Activated naive CD4-positive, alpha-beta T cell treated with anti-CD3 and anti-CD28 coated beads, Interleukin-2, amount 50 U/mL, for 16 hours (primary cell): ENCODE measurements around the gene HNRNPC.
A peak's percentile ranks its signal among the peaks of the same experiment; 100 is the strongest.
"Not testable (repeated sequence)": the region's sequence is repeated elsewhere in the genome, so short reads cannot be mapped to it uniquely, and the experiment has no call there.

Experiments
- DNase-seq: peaks from one replicate; pipeline ENCODE4 v3.0.0-alpha.2; 2020

Gene HNRNPC

DNA sequence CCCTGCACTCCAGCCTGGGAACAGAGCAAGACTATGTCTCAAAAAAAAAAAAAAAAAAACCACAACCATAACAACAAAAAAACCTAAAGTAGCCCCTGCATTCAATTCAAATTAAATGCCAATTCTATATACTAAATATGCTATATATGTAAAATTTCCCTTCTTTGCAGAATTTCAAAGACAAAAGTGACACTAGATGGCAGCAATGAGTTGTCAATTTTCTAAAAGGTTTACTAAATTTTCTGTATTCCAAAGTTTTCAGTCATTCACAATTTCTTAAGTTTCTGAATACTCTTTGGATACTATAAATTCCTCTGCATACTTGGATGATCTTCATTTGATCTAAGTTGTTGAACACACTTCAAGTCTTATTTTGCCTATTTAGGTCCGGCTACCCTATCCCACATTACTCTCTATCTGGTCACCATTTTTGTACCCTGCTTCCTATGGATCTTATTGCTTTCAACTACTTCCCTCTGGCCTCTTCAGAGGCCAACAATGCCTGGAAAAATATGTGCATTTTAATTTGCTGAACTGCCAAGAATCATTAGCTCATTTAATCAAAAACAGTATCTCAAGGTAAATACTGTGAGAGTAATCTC is 27.9 kb downstream of the HNRNPC start:
- no peak for DNase-seq

DNA sequence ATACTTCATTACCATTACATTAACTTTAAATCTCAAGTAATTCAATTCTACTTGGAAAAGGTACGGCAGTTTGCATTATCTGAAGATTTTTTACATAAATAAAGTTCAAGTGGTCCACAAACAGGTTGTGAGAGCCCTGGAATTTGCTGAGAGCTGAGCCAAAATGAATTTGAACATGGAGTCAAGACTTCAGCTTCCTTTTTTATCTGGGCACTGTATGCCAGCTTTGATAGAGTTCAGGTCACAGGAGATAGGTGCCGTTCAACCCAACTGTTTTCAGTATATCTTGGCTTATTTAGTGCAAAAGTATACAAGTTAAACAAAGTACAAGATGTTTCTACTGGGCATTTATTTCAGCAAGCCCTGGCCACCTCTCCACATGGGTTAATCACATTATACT is 28.8 kb downstream of the HNRNPC start:
- no peak for DNase-seq

DNA sequence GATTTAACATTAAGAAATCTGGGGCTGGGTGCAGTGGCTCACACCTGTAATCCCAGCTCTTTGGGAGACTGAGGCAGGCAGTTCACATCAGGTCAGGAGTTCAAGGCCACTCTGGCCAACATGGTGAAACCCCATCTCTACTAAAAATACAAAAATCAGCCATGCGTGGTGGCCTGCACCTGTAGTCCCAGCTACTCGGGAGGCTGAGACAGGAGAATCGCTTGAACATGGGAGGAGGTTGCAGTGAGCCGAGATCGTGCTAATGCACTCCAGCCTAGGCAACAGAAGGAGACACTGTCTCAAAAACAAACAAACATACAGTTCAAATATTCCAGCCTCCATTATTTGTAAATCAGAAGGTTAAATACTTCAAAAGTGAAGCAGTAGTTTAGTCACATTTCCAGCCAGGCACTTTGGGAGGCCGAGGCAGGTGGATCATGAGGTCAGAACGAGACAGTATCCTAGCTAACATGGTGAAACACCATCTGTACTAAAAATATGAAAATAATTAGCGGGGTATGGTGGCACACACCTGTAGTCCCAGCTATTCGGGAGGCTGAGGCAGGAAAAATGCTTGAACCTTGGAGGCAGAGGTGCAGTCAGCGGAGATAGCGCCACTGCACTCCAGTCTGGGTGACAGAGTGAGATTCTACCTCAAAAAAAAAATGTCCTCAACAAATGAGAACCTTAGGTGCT is 30.3 kb downstream of the HNRNPC start:
- no peak for DNase-seq

DNA sequence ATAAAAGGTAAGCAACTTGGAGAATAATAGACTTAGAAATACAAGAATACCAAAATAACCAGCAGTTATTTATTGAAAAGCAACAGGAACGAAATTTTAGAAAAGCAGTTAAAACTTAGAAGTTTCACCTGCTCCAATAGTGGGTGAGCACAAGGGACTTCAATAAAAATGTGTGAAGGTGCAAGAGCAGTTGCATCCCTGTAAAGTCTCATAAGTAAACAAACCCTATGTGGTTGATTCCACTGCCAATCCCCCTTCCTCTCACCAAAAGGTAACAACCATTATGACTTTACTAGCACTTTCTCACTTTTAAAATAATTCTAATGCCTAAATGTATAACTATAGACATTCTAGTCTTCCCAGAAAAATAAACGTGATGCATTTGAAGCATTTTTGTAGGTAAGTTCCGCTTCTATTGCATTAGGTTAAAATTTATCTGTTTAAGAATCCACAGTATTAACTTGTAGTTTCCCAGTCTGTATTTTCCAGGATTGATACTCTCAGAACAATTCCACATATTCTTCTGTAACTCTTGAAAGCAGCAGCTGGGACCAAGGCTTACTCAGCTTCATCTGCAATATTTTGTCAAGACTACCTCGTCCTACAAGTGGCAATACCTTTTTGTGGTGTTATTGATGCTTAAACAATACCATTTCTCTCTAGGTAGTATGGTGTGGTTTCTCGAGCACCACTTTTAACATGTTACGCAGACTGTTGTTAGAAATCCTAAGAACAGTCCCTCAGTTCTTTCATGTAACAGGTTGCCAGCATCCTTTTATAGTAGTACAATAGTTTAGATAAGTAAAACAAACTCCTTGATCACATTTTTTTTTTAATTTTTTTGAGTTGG is 32.1 kb downstream of the HNRNPC start:
- no peak for DNase-seq

DNA sequence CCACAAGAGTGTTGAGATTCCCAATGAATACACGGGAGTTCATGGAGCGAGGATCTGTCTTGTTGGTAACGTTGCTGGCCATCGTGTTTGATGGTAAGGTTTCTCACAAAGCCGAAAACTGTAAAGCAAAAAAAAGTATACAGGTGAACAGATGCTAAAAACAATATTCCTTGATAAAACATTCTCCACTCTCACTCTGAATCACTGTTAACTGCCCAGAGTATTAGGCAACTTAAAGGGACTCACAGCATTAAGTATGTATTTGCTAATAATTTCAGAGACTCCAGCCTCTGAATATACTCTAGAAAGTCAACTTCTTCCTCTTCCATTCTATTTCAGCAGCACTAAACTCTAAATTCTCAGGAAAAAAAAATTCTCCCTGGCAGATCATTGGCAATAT is 35.1 kb downstream of the HNRNPC start:
- no peak for DNase-seq

DNA sequence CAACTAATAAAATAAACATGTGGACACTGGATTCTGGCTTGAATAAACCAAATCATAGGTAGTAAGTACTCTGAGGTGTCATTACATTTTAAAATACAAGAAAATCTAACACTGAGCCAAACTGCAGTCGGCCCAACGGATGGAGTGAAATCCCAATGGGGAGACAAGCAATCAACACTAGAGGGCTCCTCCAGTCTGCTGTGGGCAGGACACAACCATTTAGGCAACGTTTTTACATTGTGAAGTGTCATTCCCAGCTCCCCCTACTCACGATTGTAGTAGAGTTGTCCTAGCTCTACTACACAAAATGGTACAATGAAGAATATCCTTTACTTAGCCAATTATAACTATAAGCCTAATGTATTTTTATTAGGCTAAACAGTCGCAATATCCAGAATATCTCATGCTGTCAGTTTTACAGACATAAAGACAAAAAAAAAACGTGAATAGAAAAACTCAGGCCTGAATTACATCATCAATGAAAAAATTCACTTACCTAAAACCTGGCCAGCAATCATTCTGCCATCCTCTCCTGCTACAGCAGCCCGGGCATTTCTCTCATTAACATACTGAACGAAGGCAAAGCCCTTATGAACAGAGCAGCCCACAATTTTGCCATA is 35.7 kb downstream of the HNRNPC start:
- no peak for DNase-seq

DNA sequence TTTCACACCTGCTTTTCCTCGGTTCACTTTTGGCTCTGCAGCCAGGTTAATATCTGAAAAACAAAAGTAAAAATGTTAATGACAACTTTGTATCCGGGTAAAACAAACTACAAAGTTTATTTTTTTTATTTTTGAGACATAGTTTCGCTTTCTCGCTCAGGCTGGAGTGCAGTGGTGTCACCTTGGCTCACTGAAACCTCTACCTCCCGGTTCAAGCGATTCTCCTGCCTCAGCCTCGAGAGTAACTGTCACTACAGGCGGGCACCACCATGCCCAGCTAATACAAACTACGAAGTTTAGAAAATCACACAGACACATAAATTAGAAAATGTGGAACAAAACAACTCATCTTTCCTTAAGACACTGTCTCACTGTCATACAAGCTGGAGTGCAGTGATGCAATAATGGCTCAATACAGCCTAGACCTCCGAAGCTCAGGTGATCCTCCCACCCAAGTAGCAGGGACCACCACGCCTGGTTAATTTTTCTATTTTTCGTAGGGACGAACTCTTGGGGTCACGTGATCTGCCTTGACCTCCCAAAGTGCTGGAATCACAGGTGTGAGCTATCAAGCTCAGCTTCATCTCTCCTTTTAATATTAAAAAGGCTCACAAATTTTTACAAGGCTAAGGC is 38.1 kb downstream of the HNRNPC start:
- DNase-seq = peak; percentile 26

DNA sequence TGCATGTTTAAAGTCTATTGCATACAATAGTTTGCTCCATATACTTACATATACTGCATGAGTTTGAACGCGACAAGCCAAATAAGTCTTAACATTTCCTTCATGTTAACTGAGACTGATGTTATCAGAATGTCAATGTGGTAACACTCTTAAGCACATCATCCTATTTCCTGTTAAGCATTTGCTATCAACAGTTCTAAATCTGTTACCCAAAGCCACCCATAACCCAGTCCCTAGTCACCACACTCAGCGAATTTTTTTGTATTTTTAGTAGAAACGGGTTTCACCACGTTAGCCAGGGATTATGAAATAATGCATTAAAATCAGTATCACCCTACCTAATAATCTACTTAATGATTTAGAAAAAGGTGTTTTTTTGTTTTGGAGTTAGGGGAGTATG is 39.4 kb downstream of the HNRNPC start:
- no peak for DNase-seq

DNA sequence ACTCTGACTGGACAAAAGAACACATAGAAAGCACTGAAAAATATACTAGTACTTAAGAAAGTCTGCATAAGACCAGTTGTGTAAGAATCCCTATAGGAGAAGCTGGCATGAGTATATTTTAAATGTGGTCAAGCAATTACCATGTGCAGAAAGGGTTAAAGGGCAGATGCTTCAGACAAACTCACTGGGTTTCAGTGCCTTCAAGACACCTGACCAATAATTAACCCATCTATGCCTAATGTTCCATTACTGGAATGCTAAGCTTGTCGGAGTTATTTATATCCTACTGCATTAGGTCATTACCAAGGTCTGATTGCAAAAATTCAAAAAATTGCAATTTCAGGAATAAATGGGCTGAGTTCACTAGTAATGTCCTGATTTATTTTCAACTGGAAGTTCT is 41.3 kb downstream of the HNRNPC start:
- DNase-seq = no peak

DNA sequence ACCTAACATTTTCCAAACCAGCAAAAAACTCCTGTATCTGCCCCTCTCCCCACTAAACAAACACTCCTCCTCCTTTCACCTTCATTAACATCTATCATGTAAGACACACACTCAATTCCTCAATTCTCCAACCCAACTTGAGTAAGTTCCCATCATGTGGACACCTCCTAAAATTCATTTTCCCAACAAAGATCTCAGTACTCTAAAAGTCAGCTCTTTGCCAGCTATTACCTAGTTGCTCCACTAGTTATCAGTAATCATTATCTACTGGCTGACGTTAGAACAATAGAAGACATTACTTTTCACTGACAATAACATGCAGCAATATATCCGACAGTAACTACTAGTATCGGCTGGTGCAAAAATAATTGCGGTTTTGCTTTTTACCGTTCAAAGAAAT is 42.1 kb downstream of the HNRNPC start:
- DNase-seq = no peak

DNA sequence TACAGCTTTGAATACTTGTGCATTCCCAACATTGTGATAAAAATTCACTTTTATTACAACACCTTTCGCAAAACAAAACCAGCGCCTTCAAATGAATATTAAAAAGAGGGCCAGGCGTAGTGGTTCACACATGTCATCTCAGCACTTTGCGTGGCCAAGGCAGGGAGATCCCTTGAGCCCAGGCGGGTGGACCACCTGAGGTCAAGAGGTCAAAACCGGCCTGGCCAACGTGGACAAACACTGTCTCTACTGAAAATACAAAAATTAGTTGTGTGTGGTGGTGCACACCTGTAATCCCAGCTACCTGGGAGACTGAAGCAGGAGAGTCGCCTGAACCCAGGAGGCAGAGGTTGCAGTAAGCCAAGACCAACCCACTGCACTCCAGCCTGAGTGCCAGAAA is 42.8 kb downstream of the HNRNPC start:
- DNase-seq = no peak

DNA sequence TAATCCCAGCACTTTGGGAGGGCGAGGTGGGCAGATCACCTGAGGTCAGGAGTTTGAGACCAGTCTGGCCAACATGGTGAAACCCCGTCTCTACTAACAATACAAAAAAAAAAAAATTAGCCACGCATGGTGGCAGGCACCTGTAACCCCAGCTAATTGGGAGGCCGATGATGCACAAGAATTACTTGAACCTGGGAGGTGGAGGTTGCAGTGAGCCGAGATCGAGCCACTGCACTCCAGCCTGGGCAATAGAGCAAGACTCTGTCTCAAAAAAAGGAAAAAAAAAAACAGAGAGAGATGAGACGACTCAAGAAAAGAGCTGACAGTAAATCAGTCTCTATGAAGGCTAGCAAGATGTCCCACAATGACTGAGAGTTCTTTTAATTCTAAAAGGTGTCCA is 44.1 kb downstream of the HNRNPC start:
- DNase-seq = not testable (repeated sequence)

DNA sequence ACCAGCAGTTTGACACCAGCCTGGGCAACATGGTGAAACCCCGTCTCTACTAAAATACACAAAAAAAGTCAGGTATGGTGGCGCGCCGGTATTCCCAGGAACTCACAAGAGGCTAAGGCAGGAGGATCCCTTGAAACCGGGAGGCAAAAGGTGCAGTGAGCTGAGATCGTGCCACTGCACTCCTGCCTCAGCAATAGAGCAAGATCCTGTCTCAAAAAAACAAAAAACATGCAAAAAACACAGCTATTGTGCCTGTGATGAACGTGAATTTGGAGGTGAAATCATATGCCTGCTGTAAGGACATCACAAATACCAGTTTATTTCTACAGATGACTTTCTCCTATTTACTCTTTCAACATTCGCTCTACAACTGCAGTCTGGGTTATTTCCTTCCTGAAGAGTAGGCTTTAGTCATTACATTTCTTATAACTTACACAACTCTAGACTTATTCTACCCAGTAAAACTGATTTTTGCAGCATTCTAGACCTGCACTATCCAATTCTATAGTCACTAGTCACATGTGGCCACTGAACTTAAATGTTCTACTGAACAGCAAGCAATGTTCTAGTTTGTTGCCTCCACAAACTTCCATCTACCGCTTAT is 48.3 kb downstream of the HNRNPC start:
- no peak for DNase-seq

DNA sequence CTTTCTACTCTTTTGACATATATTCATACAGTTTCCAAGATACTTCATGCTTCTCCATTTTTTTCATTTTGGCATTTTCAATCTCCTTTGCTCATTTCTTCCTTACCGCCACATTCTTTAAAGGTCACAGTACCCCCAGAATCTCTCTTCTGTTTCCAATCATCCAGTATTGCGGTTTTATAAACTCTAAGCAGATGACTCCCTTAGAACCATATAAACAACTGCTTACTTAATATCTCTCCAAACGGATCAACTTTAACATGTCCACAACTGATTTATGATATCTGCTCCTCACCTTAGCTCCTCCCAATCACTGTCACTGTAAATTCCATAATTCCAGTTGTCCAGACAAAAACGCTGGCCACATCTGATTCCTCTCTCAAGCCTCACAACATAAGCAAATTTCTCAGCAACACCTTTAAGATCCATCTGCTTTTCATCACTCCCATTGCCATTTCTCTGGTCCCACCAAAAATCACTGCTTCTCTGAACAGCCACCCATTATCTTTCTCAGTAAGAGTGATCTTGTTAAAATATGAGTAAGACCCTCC is 49.6 kb downstream of the HNRNPC start:
- DNase-seq = no peak

DNA sequence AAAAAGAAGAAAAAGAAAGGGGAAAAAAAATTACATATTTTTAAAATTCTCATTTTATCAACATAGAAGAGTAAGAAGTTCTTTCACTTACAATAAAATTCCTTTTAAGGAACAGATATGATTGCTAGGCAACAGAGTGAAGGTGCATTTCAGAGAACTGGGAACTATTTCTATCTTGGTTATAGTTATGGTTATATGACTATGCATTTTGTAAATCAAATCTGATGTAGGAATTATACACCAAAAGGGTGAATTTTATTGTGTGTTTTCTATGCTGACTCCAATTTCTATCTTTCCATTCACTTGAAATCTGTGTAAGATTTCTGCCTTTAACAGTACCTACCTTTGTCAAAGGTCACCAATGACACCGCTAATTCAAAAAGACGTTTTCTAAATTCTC is 50.1 kb downstream of the HNRNPC start:
- no peak for DNase-seq

DNA sequence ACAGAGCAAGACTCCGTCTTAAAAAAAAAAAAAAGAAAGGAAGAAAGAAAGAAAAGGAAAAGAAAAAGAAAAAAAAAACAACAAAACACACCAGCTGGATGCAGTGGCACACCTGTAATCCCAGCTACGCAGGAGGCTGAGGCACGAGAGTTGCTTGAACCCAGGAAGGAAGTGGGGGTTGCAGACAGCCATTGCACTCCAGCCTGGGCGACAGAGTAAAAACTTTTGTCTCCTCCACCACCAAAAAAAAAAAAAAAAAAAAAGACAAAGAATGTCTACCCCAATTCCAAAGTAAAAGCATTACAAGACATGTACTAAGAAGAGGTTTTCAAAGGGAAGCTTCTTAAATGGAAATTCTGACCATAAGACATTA is 53.4 kb downstream of the HNRNPC start:
- no peak for DNase-seq

DNA sequence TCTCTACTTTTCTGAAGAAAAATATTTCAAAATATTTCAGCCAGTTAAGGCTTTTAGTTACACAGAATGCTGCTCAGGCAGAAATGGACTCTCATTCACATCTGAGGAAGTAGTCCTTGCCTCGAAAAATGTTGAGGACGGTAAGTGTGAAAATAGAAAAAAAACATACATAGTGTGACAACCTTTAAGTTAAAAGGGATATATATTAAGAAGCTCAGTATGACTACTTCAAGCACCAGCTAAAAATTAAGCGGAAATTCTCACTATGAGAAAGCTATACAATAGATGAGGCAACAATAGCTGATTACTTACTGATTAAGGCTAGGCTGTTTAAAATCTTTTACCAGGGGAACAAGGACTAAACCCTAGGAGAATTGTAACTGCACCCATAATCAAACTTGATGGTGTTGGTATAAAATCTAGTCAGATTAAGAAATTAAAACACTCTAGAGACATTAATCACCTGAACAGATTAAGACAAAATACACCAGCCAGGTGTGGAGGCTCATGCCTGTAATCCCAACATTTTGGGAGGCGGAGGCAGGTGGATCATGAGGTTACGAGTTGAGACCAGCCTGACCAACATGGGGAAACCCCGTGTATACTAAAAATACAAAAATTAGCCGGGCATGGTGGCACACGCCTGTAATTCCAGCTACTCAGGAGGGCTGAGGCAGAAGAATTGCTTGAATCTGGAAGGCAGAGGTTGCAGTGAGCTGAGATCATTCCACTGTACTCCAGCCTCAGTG is 53.9 kb downstream of the HNRNPC start:
- no peak for DNase-seq

DNA sequence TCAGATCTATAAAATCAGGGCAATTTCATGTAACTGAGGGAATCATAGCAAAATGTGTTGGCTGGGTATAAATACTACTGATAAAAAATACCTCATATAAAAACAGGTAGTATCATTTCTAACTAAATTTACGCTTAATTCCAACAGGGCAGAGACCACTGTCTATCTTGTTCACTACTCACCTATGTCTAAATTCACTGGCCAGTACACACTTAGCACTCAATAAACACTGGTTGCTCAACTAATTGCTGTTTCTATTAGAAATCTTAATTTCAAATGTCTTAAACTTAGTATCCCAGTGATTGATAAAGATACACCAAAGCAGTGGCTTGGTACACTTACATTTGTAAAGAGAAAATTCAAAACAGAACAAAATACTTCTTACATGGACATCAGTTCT is 55.6 kb downstream of the HNRNPC start:
- DNase-seq = no peak

DNA sequence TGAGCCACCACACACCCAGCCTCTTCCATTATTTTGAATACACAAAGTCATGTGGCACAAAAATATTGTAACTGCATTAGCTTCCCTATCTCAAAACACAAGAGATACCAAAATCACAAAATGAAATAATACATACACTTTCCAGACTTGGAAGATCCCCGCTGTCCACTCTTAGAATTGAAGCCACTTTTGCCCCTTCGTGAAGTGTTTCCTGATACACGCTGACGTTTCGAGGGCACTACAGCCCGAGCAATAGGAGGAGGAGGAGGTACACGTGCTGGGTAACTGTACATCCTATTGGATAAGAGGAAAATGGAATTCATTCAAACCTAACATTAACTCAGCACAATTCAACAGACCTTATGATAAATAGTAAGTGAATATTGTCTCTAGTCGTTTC is 56.4 kb downstream of the HNRNPC start:
- not testable (repeated sequence) for DNase-seq

DNA sequence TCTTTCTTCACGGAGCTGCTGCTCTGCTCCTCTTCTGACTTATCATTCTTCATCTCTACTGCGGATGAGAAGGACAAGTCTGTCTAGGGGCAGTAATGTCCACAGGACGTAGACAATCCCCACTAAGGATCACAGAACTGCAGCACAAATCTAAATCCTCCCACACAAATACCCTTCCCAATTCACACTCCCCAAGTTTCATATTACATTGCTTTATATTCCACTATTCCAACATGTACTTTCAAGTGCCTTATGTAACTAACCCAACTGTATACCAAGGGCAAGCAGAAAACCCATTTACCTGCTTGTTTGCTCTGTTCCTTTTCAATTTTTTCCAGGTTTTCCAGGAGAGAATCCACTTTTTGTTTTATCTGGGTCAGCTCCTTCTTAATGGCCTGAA is 57.7 kb downstream of the HNRNPC start:
- no peak for DNase-seq

DNA sequence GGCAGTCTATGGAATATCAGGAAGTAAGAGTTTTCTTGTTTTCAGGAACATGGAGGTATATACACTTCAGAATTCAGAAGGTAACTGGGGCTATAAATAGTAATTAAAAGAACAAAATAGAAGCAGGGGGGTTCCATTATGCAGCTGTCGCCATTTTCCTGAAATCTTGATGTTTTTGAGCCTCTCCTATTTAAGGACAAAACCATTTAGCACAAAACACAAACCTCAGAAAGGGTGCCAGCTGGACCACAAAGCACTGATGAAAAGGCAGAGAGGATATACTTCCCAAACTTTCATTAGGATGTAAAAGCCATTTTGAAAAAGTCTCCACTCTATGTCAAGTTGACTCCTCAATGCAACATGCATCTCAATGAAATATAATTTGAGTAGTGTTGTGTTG is 59.2 kb downstream of the HNRNPC start:
- DNase-seq = no peak

DNA sequence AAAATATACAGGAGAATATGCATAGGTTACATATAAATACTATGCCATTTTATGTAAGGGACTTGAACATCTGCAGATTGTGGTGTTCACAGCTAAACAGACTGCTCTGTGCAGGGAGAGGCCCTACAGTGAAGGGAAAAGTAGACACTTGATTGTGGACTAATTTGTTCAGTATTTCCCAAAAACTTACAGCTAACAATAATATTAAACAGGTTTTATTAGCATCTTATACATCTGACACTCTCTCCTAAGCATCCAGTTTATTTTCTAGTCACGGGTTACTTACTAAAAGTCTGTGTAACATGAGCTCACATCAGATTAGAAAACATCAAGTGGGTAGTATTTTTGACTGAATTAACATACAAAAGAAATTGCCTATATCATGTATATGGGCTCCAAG is 60.1 kb downstream of the HNRNPC start:
- no peak for DNase-seq
